HS-5 (cell line): ENCODE results near the gene ALDH5A1.

Experiments
- DNase-seq: peaks from one replicate; pipeline ENCODE4 v3.0.0-alpha.2; 2012; ENCODE audit warnings: low read depth

Gene ALDH5A1

DNA sequence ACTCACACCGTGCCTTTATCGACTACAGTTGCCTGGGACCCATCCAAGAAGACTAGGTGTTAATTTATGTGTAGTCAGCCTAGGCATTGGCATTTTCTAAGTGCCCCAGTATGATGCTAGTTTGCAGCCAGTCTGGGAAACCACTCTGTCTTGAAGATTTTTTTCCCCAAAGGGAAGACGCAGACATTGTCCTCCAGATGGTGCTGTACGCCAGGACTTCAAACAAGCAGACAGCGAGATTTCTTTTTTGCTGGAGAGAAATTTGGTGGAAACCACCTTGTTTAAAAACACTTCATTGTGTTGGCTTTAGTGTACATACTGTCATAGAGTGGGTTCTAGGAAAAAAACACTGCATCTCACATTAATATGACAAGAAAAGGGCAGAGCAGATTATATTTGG, 30.0 kb downstream of the ALDH5A1 start:
- DNase-seq = peak; percentile 13

DNA sequence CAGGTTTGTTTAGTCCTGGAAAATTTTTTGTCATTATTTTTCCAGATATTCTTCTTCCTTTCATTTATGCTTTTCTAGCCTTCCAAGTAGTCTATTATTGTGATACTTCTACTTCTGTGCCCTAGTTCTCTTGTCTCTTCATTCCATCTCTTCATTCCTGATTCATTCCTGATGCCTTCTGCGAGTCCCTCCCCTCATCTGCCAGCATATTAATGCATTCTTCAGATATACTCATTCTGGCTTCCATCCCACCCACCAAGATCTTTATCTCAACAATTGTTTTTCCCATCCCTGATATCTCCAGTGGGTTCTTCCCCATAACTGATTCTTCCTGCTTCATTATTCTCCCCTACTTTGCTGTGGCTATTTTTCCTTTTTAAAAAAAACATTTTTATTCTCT, 35.2 kb downstream of the ALDH5A1 start:
- DNase-seq = no peak

- DNase-seq = no peak
Measured at GRCh38 chr6:24534329-24534728, 39.6 kb downstream of the ALDH5A1 start.

- no peak for DNase-seq
Measured at GRCh38 chr6:24535210-24535609, 40.4 kb downstream of the ALDH5A1 start.

GRCh38 chr6:24536466-24536865, 41.7 kb downstream of the ALDH5A1 start:
- DNase-seq = no peak

DNA sequence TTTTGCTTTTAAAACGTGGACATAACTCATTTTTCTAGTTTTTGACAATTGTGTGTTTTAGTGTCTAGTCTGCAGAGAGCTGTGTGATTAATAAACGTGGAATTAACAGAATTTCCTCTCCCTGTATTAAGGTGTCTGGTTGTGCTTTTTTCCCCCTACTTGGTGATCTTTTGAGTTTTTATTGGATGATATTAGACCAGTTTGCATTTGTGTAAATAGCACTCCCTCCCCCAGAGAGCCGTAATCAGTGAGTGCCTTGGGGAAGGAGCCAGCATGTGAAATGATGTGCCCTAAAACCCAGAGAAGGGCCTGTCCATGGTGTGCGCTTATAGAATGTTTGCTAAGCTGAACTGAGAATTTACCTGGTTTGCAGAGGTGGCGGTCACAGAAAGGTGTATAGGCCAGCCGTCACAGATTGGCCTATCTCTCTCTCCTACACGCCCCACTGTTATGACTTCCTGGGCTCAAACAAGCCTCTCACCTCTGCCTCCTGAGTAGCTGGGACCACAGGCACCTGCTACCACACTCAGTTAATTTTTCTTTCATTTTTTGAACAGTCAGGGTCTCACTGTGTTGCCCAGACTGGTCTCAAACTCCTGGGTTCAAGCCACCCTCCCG, 42.4 kb downstream of the ALDH5A1 start:
- no peak for DNase-seq

- DNase-seq = no peak
Measured at GRCh38 chr6:24537771-24538385, 43.1 kb downstream of the ALDH5A1 start.

DNA sequence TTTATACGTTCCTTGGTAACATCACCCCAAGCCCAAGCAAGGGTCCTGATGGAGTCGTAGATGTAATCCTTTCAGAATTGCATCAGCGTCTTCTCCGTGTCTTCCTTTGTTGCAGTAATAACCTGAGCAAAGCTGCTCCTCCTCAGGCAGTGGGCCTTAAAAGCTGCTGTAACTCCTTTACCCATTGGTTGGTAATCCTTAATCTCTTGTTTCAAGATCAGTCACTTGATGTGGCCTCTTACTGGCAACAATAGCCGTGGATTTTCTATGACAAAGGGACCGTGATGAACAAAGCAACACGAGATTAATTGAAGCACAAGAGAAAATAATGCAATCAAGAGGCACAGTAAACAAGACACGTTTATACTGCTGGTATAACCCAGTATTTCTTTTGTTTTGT, 44.6 kb downstream of the ALDH5A1 start:
- no peak for DNase-seq

DNA sequence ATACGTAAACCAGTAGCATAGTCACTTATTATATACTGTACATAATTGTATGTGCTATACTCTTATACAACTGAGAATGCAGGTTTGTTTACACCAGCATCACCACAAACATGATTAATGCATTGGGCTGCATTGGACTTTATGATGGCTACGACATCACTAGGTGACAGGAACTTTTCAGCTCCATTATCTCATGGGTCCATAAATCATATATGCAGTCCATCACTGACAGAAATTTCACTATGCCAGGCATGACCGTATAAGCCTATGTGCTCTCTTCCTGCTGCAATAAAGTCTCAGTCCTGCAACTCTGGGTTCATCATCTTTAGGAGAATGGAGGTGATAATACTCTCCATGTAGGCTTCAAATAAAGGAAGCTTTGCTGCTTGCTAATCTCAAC, 45.4 kb downstream of the ALDH5A1 start:
- DNase-seq = no peak

DNA sequence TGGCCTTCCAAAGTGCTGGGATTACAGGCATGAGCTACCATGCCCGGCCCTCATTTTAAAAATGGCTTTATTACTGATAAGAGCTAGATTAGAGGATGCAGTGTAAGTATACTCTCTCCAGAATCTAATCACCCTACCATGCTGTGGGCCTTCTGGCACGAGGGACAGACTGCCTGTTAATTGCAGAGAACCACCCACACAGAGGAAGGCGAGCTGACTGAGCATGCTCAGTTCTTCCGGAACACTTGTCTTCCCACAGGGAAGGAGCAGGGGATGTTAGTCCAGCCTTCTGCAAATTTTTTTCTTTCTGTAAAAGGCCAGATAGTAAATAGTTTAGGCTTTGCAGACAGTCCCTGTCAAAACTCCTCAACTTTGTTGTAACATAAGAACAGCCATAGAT, 48.9 kb downstream of the ALDH5A1 start:
- no peak for DNase-seq

DNA sequence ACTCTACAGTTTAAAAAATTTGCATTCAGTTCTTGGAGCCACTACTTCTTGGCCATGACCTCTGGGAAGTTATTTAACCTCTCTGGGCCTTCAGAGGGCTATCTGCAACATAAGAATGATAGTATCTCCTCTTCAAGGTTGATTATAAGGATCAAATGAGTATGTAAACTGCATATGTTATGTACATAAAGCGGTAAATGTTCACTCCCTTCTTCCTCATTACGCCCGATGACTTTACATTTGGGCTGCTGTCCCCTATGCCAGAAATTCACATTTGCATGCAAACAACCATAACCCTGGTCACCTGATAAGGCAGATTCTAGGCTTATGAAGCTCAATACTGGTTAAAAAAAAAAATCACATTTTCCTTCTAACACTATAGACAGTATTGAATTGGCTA, 50.4 kb downstream of the ALDH5A1 start:
- DNase-seq = no peak

- no peak for DNase-seq
Measured at GRCh38 chr6:24545691-24546090, 50.9 kb downstream of the ALDH5A1 start.

GRCh38 chr6:24546439-24546838, 51.7 kb downstream of the ALDH5A1 start:
- no peak for DNase-seq

- DNase-seq = no peak
Measured at GRCh38 chr6:24547243-24547642, 52.5 kb downstream of the ALDH5A1 start.

DNA sequence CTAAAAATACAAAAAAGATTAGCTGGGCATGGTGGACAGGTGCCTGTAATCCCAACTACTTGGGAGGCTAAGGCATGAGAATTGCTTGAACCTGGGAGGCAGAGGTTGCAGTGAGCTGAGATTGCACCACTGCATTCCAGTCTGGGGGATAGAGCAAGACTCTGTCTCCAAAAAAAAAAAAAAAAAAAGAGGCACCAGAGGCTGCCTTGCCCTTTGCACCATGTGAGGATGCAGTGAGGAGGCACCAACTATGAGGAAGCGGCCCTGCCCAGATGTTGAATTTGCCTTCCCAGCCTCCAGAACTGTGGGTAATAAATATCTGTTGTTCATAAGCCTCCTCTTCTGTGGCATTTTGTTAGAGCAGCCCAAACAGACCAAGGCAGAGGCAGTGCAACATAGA, 54.4 kb downstream of the ALDH5A1 start:
- no peak for DNase-seq

GRCh38 chr6:24549674-24550353, 55.0 kb downstream of the ALDH5A1 start:
- DNase-seq = no peak

GRCh38 chr6:24551139-24551538, 56.4 kb downstream of the ALDH5A1 start:
- DNase-seq = no peak

DNA sequence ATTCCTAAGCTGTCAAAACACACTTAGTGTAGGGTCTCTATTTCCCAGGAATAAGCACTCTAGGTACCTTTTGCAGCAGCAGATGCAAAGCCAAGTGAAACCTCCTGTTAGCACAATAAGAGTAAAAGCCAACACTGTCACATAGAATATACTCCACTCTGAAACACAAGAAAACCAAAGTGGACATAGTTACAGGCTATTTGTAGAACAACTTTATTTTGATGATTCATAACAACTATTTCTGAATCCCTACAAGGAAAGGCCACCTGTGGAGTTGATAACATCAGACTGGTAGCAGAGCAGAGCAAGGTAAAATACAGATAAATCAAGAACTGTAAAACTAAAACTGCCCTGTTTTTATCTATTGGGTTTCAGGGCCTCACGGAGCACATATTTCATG, 59.7 kb downstream of the ALDH5A1 start:
- DNase-seq = no peak

DNA sequence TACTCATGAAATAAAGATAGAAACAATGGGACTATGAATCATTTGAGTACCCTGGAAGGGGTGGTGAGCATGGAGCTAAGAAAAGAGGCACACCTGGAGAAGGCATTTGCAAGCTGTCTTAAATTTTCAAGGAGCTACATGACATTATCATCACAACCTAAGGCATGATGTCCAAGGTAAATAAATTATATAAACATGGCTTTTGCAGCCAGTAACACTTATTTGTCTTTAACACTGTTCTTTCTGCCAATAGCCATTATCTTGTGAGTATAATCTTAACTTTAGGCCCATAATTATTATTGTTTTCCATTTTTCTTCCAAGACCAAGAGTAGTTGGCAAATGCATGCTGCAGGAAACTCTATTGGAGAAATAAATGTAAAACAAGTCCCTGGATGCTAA, 63.7 kb downstream of the ALDH5A1 start:
- DNase-seq = no peak

DNA sequence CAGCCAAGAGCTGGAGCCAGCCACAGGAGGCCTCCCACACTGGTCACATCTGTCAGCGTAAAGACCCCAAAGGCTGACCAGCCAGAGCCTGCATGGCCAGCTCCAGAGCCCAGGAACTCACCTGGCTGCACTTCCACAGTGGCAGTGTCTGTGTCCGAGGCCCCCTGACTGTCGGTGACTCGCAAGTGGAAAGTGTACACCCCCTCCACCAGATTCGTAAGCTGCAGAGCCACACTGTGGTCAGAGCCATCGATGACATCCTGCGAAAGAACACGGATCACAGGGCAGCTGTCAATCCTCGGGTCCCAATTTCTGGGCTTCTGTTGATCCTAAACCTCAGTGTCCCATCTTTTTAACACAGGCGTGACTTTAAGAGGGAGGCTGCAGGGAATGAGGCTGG, 69.3 kb downstream of the ALDH5A1 start:
- DNase-seq = no peak

GRCh38 chr6:24565196-24565595, 70.4 kb downstream of the ALDH5A1 start:
- DNase-seq = no peak

- DNase-seq = peak; percentile 20
Measured at GRCh38 chr6:24566020-24566767, 71.4 kb downstream of the ALDH5A1 start.

DNA sequence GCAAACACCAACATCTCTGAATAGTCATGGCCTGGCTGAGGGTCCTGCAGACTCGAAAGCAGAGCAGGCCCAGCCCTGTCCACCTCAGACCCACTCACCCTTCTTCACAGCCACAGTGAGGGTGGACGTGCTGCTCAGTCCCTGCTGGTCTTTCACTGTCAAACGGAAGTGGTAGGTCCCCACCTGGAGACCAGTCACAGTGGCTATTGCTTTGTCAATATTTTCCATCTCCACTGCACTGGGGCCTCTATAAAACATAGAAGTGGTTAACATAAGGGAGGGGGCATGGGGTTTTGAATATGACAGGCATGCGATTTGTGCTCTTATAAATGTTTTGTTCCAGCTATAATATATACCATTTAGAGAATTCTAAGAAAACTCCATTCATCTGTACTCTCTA, 73.9 kb downstream of the ALDH5A1 start:
- no peak for DNase-seq
